Measurements from ENCODE around the gene DNAJB6.
"Not testable (repeated sequence)": the region's sequence is repeated elsewhere in the genome, so short reads cannot be mapped to it uniquely, and the experiment has no call there.

DNA sequence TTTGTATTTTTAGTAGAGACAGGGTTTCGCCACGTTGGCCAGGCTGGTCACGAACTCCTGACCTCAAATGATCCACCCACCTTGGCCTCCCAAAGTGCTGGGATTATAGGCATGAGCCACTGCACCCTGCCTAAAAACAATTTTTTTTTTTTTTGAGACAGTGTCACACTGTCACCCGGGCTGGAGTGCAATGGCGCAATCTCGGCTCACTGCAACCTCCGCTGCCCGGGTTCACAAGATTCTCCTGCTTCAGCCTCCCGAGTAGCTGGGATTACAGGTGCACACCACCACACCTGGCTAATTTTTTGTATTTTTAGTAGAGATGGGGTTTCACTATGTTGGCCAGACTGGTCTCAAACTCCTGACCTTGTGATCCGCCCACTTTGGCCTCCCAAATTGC, 6.2 kb upstream of the DNAJB6 start:
- TF ChIP-seq, protein P1, sequence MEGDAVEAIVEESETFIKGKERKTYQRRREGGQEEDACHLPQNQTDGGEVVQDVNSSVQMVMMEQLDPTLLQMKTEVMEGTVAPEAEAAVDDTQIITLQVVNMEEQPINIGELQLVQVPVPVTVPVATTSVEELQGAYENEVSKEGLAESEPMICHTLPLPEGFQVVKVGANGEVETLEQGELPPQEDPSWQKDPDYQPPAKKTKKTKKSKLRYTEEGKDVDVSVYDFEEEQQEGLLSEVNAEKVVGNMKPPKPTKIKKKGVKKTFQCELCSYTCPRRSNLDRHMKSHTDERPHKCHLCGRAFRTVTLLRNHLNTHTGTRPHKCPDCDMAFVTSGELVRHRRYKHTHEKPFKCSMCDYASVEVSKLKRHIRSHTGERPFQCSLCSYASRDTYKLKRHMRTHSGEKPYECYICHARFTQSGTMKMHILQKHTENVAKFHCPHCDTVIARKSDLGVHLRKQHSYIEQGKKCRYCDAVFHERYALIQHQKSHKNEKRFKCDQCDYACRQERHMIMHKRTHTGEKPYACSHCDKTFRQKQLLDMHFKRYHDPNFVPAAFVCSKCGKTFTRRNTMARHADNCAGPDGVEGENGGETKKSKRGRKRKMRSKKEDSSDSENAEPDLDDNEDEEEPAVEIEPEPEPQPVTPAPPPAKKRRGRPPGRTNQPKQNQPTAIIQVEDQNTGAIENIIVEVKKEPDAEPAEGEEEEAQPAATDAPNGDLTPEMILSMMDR (IDR thresholded peaks at IDR 0.05), result not testable (repeated sequence)
- TF ChIP-seq EZH2 (IDR thresholded peaks at IDR 0.05), result not testable (repeated sequence)

All from neural progenitor cell (in vitro differentiated cells).